MG63 (cell line): Measurements from ENCODE around the gene MAP4K2. TPM values are rescaled to one million over a fixed set of nuclear protein-coding genes. Genes with fewer than 3 reads are reported as not detected.
A peak's percentile ranks its signal among the peaks of the same experiment; 100 is the strongest.
"Not testable (repeated sequence)": the region's sequence is repeated elsewhere in the genome, so short reads cannot be mapped to it uniquely, and the experiment has no call there.

Source experiments
- DNase-seq: peaks from one replicate; pipeline ENCODE4 v3.0.0-alpha.2; 2020
- H3K27me3 ChIP-seq: fragments of 250-450 bp; sonication (Bioruptor Pico); 2 replicates; pipeline ENCODE4 v1.5.1; 2020; ENCODE audit warnings: mild to moderate bottlenecking, moderate library complexity
- H3K36me3 ChIP-seq: fragments of 250-450 bp; sonication (Bioruptor Pico); 2 replicates; pipeline ENCODE4 v1.5.1; 2020; ENCODE audit warnings: mild to moderate bottlenecking, moderate library complexity
- H3K4me3 ChIP-seq: fragments of 250-450 bp; sonication (Bioruptor Pico); 2 replicates; pipeline ENCODE4 v1.5.1; 2020; ENCODE audit warnings: mild to moderate bottlenecking, moderate library complexity
- H3K9me3 ChIP-seq: fragments of 250-450 bp; sonication (Bioruptor Pico); 2 replicates; pipeline ENCODE4 v1.5.1; 2020; ENCODE audit warnings: mild to moderate bottlenecking, moderate library complexity
- total RNA-seq: library from RNA; depleted of rRNA; stranded (reverse); fragments of >200 nt; shearing (Covaris generic); gene quantifications from 2 replicates; pipeline ENCODE4 v1.2.3, GENCODE V29; 2014; ENCODE audit warnings: low replicate concordance

MAP4K2 gene
- total RNA-seq, 1 experiment from 2014 or later, result 6.2 TPM

DNA sequence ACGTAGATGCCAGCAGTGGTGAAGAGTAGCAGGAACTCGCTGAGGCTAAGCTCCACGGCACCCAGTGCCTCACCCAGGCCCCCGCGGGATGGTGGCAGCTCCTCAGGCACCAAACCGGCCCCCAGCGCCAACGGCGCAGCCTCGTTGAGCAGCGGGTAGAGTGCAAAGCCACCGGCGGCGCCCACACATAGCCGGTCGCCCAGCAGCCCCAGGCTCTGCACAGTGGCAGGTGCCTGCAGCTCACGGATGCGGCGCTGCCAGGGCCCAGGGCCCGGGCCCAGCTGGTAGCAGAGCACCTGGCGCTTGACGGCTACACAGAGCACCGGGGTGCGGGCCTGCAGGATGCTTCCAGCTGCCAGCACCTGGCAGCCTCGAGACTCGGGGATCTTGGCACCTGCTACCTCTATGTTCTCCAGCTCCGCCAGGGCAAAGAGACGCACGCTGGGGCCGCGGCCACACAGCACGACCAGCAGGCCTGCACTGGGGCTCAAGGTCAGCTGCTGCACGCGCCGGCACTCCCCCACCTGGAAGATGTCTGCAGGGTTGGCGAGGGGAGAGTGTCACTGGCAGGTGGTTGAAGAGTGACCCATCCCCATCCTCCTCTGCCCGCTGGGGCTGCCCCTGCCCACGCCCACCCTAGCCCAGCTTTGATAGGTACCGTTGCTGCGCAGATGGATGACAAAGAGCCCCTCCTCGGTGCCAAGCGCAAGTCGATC is 26.7 kb upstream of the MAP4K2 start:
- Histone ChIP-seq H3K9me3 (no peaks in the 10 kb centered on the region), H3K36me3 (no peaks in the 10 kb centered on the region), H3K4me3 (no peak overlapping the region), H3K27me3 (no peaks in the 10 kb centered on the region)
- no peak for DNase-seq

DNA sequence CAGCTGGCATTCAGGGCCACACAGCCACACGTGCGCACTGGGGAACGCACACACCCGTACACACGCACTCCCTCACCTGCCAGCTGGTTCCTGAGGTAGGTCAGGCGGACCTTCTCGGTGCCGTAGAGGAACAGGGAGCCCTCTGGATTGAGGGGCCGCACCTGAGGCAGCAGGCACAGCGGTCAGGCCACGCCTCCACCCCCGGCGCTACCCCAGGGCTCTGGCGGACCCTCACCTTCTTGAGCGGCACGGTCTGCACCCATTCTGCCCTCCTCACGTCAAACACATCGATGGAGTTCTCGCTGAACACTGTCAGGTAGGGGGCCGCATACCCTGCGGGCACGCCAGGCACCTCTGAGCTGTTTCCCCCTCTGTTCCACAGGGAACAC is 24.4 kb upstream of the MAP4K2 start:
- Histone ChIP-seq H3K4me3 (no peak overlapping the region), H3K9me3 (no peaks in the 10 kb centered on the region), H3K27me3 (no peaks in the 10 kb centered on the region), H3K36me3 (no peaks in the 10 kb centered on the region)
- DNase-seq, result no peak

DNA sequence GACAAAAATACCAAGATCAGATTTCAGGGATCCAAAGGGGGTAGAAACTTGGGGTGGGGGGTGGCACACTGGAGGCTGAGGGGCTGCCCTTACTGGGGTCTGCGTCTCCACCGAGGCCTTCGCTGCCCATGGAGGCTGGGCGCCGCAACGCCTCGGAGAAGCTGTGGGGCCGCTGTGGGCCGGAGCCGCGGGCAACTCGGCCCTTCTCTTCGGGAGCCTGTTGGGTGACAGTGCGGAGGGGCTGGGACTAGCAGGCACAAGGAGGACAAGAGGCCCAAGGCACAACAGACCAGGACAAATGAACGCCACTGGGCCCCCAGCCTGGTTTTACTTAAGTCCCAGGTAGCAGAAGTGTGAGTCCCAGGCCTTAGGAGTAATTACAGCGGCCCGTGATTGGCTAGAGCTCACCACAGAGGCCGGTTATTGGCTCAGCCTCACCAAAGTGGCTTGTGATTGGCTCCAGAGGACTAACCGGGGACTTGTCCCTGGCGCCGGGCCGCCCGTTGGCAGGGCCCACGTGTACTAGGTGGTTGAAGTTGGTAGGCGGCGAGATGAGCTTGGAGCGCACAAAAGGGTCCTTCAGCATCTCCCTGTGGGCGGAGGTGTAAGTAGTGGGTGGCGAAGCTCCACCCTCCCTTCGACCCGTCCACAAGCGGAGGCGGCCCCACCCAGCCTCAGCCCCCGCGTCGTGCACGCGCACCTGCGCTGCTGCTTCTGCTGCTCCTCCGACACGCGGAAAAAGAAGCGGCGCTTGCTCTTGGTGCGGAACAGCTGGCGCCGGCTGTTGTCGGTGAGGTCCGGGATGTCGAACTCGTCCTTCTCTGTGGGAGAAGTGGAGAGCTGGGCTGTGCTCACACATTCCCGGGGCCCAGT is 23.8 kb upstream of the MAP4K2 start:
- H3K36me3 ChIP-seq, result no peaks in the 10 kb centered on the region
- no peaks in the 10 kb centered on the region for H3K27me3 ChIP-seq
- no peak overlapping the region for H3K4me3 ChIP-seq
- no peak for DNase-seq
- no peaks in the 10 kb centered on the region for H3K9me3 ChIP-seq

DNA sequence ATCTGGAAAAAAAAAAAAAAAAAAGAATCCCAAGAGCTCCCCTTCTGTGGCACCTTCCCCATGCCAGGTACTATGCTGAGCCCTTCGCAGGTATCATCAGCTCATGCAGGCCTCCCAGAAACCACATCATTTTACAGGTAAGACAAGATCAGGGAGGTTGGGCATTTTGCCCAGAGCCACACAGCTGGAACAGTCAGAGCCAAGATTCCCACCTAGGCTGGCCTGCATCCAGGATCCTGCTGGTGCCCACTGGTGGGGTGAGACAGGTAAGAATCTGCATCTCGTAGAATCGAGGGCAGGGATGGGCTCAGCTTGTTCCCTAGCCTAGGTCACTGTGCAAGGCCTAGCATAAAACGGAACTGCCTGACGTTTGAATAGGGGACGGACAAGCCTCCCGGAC is 23.0 kb upstream of the MAP4K2 start:
- no peaks in the 10 kb centered on the region for H3K36me3 ChIP-seq
- DNase-seq, result no peak
- H3K27me3 ChIP-seq, result no peaks in the 10 kb centered on the region
- H3K4me3 ChIP-seq, result no peak overlapping the region
- H3K9me3 ChIP-seq, result no peaks in the 10 kb centered on the region

GRCh38 chr11:64823568-64824119 is 20.6 kb upstream of the MAP4K2 start:
- DNase-seq, result no peak
- H3K9me3 ChIP-seq, result no peaks in the 10 kb centered on the region
- no peak overlapping the region for H3K4me3 ChIP-seq
- H3K36me3 ChIP-seq, result no peaks in the 10 kb centered on the region
- no peaks in the 10 kb centered on the region for H3K27me3 ChIP-seq

- DNase-seq, result no peak
- no peak overlapping the region for H3K4me3 ChIP-seq
- no peaks in the 10 kb centered on the region for H3K9me3 ChIP-seq
- no peaks in the 10 kb centered on the region for H3K27me3 ChIP-seq
- no peaks in the 10 kb centered on the region for H3K36me3 ChIP-seq
Observed at GRCh38 chr11:64817476-64817875, 14.5 kb upstream of the MAP4K2 start.

GRCh38 chr11:64815433-64815832 is 12.4 kb upstream of the MAP4K2 start:
- H3K9me3 ChIP-seq, H3K36me3 ChIP-seq, H3K27me3 ChIP-seq, H3K4me3 ChIP-seq, DNase-seq: not testable (repeated sequence)

DNA sequence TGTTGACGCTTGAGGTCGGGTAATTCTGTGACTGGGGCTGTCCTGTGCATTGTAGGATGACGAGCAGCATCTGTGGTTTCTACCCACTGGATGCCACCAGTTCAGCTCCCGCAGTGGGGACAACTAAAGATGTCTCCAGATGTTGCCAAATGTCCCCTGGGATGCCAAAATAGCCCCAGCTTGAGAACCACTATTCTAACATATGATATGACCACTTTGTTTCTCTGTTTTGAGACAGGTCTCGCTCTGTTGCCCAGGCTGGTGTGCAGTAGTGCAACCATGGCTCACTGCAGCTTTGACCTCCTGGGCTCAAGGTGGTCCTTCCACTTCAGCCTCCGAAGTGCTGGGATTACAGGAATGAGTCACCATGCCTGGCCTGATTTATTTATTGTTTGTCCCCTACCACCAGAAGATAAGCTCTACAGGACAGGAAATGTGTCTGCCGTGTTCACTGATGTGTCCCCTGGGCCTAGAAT is 11.7 kb upstream of the MAP4K2 start:
- Histone ChIP-seq H3K4me3 (no peak overlapping the region), H3K27me3 (no peaks in the 10 kb centered on the region), H3K9me3 (no peaks in the 10 kb centered on the region), H3K36me3 (no peaks in the 10 kb centered on the region)
- no peak for DNase-seq

- DNase-seq, result no peak
- H3K27me3 ChIP-seq, result no peaks in the 10 kb centered on the region
Observed at GRCh38 chr11:64813826-64814225, 10.8 kb upstream of the MAP4K2 start.

GRCh38 chr11:64810891-64811272 is 7.9 kb upstream of the MAP4K2 start:
- peaks cover 11% of the 10 kb centered on the region for H3K36me3 ChIP-seq
- H3K27me3 ChIP-seq, result no peaks in the 10 kb centered on the region
- peak; percentile 10 for DNase-seq
- H3K4me3 ChIP-seq, result peak overlapping the region; percentile 96
- H3K9me3 ChIP-seq, result no peaks in the 10 kb centered on the region

More at GRCh38 chr11:64813826-64814225, 10.8 kb upstream of the MAP4K2 start:
- no peaks in the 10 kb centered on the region for H3K9me3 ChIP-seq
- H3K36me3 ChIP-seq, result peaks cover 4% of the 10 kb centered on the region; the same call in 1 of the 2 replicates
- H3K4me3 ChIP-seq, result no peak overlapping the region

DNA sequence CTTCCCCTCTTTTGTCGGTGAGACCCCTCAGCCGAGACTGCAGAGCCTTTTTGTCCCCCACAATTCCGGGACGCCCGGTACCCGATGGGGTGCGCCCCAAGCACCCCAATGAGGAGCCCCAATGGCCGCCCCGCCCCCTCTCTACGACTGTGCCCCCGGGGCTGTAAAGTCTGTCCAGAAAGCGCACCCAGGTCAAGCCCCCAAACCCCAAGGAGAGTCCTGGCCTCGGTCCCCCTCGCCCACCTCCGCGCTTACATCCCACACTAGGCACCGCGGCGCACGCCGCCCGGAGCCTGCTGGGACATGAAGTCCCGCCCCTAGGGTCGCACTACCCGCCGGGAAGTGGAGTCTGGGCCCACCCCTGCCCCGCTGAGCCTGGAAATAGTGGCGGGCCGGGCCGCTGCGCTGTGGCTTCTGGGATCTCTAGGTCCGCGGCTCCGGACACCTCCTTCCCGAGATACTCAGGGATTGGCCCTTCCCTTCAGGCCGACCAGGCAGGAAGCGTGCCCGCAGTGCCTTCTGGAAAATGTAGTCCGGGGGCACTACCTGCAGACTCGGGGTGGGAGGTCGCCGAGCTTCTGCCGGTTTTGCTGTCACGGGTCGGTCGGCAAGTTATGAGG is 7.4 kb upstream of the MAP4K2 start, which contains the start of gene MEN1:
Gene MEN1, minus strand, starts transcription at position 281 of the 620 bp plus-strand sequence. CDS start 442 bp downstream, outside the sequence.
- H3K9me3 ChIP-seq, result no peaks in the 10 kb centered on the region
- H3K36me3 ChIP-seq, result peaks cover 11% of the 10 kb centered on the region
- DNase-seq, result peak; percentile 97
- H3K27me3 ChIP-seq, result no peaks in the 10 kb centered on the region
- peak within 1 kb of the TSS; percentile 96 for H3K4me3 ChIP-seq

- H3K9me3 ChIP-seq, result no peaks in the 10 kb centered on the region
- DNase-seq, result peak; percentile 14
- H3K4me3 ChIP-seq, result peak overlapping the region; percentile 96
- peaks cover 11% of the 10 kb centered on the region for H3K36me3 ChIP-seq
- no peaks in the 10 kb centered on the region for H3K27me3 ChIP-seq
Observed at GRCh38 chr11:64809781-64810241, 6.8 kb upstream of the MAP4K2 start.

- no peak for DNase-seq
- Histone ChIP-seq H3K36me3 (peaks cover 11% of the 10 kb centered on the region), H3K27me3 (no peaks in the 10 kb centered on the region), H3K4me3 (no peak overlapping the region), H3K9me3 (no peaks in the 10 kb centered on the region)
Observed at GRCh38 chr11:64805481-64805880, 2.5 kb upstream of the MAP4K2 start.

GRCh38 chr11:64804346-64805210 is 1.6 kb upstream of the MAP4K2 start:
- H3K27me3 ChIP-seq, result no peaks in the 10 kb centered on the region
- no peak for DNase-seq
- no peaks in the 10 kb centered on the region for H3K9me3 ChIP-seq
- no peak overlapping the region for H3K4me3 ChIP-seq
- H3K36me3 ChIP-seq, result peaks cover 11% of the 10 kb centered on the region

DNA sequence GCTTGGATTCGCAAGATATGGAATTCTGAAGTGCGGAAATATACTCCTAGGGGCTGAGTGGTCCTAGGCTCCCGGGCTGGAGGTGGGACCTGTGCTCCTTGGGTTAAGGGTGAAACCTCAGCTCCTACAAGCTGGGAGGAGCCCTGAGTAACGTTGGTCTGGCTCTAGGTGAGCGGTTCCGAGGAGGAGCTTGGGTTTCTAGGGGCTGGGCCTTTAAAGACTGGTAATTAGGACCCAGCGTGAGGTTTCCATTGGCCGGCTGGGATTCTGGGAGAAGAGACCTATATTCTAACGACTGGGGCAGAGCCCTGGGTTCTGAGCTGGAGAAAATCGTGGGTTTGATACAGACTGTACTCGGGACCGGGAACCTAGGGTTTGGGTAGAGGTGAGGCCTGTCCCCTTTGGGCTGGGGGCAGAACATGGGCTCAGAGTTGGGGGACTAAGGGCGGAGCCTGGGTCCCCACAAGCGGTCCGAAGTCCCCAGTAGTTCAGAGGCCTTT is 882 bp upstream of the MAP4K2 start:
- no peaks in the 10 kb centered on the region for H3K27me3 ChIP-seq
- DNase-seq, result no peak
- H3K4me3 ChIP-seq, result peak overlapping the region; percentile 63
- H3K36me3 ChIP-seq, result peaks cover 7% of the 10 kb centered on the region
- no peaks in the 10 kb centered on the region for H3K9me3 ChIP-seq
